Parathyroid adenoma (tissue), 2 donors: ENCODE data around the gene TUBA8.

Experiments
- H2AFZ ChIP-seq: fragments of 300-600 bp; sonication (generic); one replicate; pipeline ENCODE4 v1.7.0; 2017; ENCODE audit warnings: antibody characterized with exemption, mild to moderate bottlenecking
- H3K27ac ChIP-seq: fragments of 300-600 bp; sonication (generic); one replicate; pipeline ENCODE4 v1.7.0; 2017
- H3K27me3 ChIP-seq: fragments of 300-600 bp; sonication (generic); one replicate; pipeline ENCODE4 v1.7.0; 2017; ENCODE audit warnings: low read length; ENCODE audit not compliant: control insufficient read depth, insufficient read depth
- H3K36me3 ChIP-seq: fragments of 300-600 bp; sonication (generic); one replicate; pipeline ENCODE4 v1.7.0; 2017; ENCODE audit warnings: low read length; ENCODE audit not compliant: control insufficient read depth, insufficient read depth
- H3K4me1 ChIP-seq: fragments of 300-600 bp; sonication (generic); one replicate; pipeline ENCODE4 v1.7.0; 2017; ENCODE audit warnings: control low read depth
- H3K4me2 ChIP-seq: fragments of 300-600 bp; sonication (generic); one replicate; pipeline ENCODE4 v1.7.0; 2017; ENCODE audit warnings: low read length
- H3K4me3 ChIP-seq: fragments of 300-600 bp; sonication (generic); one replicate; pipeline ENCODE4 v1.7.0; 2017; ENCODE audit warnings: low read depth, low read length
- H3K79me2 ChIP-seq: fragments of 300-600 bp; sonication (generic); one replicate; pipeline ENCODE4 v1.7.0; 2017; ENCODE audit warnings: control low read depth
- H3K9ac ChIP-seq: fragments of 300-600 bp; sonication (generic); one replicate; pipeline ENCODE4 v1.7.0; 2017; ENCODE audit warnings: mild to moderate bottlenecking
- H3K9me3 ChIP-seq: fragments of 300-600 bp; sonication (generic); one replicate; pipeline ENCODE4 v1.7.0; 2017; ENCODE audit warnings: low read length; ENCODE audit not compliant: control insufficient read depth
- CTCF ChIP-seq: fragments of 300-600 bp; sonication (generic); IDR thresholded peaks from one replicate; pipeline ENCODE4 v1.7.0; 2017; ENCODE audit warnings: antibody characterized with exemption, mild to moderate bottlenecking
- donor health status: primary hyperparathyroidism.

TUBA8 gene

GRCh38 chr22:18095101-18095805 is 15.4 kb upstream of the TUBA8 start:
- no peak overlapping the region for H3K27ac ChIP-seq
- no peaks in the 10 kb centered on the region for H3K9me3 ChIP-seq
- H3K4me2 ChIP-seq = no peak overlapping the region
- no peaks in the 10 kb centered on the region for H3K4me1 ChIP-seq
- no peak overlapping the region for H2AFZ ChIP-seq
- TF ChIP-seq CTCF = no peak
- H3K4me3 ChIP-seq = no peak overlapping the region
- H3K36me3 ChIP-seq = no peaks in the 10 kb centered on the region
- H3K27me3 ChIP-seq = no peaks in the 10 kb centered on the region
- no peak overlapping the region for H3K9ac ChIP-seq
- H3K79me2 ChIP-seq = no peaks in the 10 kb centered on the region

- Histone ChIP-seq H3K27ac (no peak overlapping the region), H3K27me3 (no peaks in the 10 kb centered on the region), H2AFZ (no peak overlapping the region), H3K79me2 (no peaks in the 10 kb centered on the region), H3K4me1 (no peaks in the 10 kb centered on the region), H3K9ac (no peak overlapping the region), H3K36me3 (no peaks in the 10 kb centered on the region), H3K9me3 (no peaks in the 10 kb centered on the region), H3K4me2 (no peak overlapping the region), H3K4me3 (no peak overlapping the region)
- TF ChIP-seq CTCF = no peak
These were observed 13.8 kb upstream of the TUBA8 start for GRCh38 chr22:18096823-18097222.

GRCh38 chr22:18100781-18101180 is 9.8 kb upstream of the TUBA8 start:
- H3K9me3 ChIP-seq = no peaks in the 10 kb centered on the region
- no peak overlapping the region for H3K4me3 ChIP-seq
- no peaks in the 10 kb centered on the region for H3K79me2 ChIP-seq
- no peak overlapping the region for H3K9ac ChIP-seq
- no peak overlapping the region for H2AFZ ChIP-seq
- H3K4me1 ChIP-seq = no peaks in the 10 kb centered on the region
- no peaks in the 10 kb centered on the region for H3K36me3 ChIP-seq
- H3K27ac ChIP-seq = no peak overlapping the region
- H3K27me3 ChIP-seq = no peaks in the 10 kb centered on the region
- no peak for TF ChIP-seq CTCF
- no peak overlapping the region for H3K4me2 ChIP-seq

GRCh38 chr22:18101536-18101935 is 9.1 kb upstream of the TUBA8 start:
- Histone ChIP-seq H3K79me2 (no peaks in the 10 kb centered on the region), H3K27ac (no peak overlapping the region), H2AFZ (no peak overlapping the region), H3K9me3 (no peaks in the 10 kb centered on the region), H3K36me3 (no peaks in the 10 kb centered on the region), H3K4me3 (no peak overlapping the region), H3K27me3 (no peaks in the 10 kb centered on the region), H3K9ac (no peak overlapping the region), H3K4me1 (no peaks in the 10 kb centered on the region), H3K4me2 (no peak overlapping the region)
- no peak for TF ChIP-seq CTCF
